Medulla oblongata (tissue), 1 donor: ENCODE results near the gene ZG16.
A peak's percentile ranks its signal among the peaks of the same experiment; 100 is the strongest.
"Not testable (repeated sequence)": the region's sequence is repeated elsewhere in the genome, so short reads cannot be mapped to it uniquely, and the experiment has no call there.

Experiments used
- DNase-seq: peaks from one replicate; pipeline ENCODE4 v3.0.0-alpha.2; 2015; ENCODE audit errors: extremely low spot score

Gene ZG16, protein sequence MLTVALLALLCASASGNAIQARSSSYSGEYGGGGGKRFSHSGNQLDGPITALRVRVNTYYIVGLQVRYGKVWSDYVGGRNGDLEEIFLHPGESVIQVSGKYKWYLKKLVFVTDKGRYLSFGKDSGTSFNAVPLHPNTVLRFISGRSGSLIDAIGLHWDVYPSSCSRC

DNA sequence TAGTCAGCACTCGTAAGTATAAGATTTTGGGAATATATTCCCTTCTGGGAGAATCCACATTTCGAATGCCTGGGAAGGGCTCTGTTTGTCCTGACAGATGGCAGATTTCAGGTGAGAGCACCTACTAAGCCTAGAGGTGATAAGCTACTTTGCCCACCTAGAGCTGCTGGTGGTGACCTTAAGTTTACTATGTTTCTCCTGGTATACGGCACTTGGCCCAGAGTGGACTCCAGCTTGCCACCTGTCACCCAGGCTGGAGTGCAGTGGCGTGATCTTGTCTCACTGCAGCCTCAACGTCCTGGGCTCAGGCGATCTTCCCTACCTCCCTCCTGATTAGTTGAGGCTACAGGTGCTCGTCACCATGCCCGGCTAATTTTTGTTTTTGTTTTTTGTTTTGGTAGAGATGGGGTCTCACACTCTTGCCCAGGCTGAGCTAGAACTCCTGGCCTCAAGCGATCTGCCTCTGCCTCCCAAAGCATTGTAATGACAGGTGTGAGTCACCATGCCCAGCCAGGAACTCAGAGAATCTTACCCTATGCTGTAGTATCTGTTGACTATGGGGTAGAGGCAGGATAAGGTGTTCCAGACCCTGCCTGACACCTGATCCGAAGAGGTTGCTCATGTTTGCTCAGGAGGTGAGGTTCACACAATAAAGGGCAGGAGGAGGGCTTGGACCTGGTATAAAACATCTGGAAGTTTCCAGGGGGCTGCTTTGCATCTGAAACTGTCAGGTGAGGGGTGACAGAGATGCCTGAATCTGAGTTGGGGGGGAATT lies at the start of gene ZG16:
TSS of gene ZG16 (plus strand) at position 681 of the 775 bp plus-strand sequence. CDS start 1,011 bp downstream, outside the sequence.
- no peak for DNase-seq

GRCh38 chr16:29729116-29729521 lies 48.9 kb upstream of the ZG16 start:
- DNase-seq, result peak; percentile 41

DNA sequence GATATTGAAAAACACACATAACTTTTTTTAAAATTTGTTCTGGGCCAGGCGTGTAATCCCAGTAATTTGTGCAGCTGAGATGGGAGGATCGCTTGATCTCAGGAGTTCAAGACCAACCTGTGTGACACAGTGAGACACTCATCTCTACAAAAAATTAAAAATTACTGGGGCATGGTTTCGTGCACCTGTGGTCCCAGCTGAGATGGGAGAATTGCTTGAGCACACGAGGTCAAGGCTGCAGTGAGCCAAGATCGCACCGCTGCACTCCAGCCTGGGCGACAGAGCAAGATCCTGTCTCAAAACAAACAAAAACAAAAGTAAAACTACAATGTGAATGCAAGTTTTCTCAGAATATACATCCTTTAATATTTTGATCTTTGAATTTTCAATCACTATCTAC lies 47.4 kb upstream of the ZG16 start:
- no peak for DNase-seq

- not testable (repeated sequence) for DNase-seq
Observed at GRCh38 chr16:29731768-29732601, 46.1 kb upstream of the ZG16 start.

DNA sequence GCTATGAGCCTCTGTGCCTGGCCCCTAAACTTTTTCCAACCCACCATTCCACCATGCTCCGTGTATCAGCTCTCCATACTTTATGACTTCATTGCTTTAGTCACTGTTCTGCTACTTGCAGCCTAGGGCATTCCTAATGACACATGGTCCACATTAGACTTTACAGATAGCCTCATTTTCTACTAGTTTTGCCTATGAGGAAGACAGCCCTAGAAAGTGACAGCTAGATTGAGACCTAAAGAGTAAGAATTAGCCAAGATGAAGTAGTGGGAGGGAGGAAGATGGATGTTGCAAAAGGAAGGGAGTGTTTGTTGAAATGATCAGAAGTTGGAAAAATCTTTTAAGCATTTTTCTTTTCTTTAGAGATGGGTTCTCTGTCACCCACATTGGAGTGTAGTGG lies 43.3 kb upstream of the ZG16 start:
- DNase-seq, result no peak

DNA sequence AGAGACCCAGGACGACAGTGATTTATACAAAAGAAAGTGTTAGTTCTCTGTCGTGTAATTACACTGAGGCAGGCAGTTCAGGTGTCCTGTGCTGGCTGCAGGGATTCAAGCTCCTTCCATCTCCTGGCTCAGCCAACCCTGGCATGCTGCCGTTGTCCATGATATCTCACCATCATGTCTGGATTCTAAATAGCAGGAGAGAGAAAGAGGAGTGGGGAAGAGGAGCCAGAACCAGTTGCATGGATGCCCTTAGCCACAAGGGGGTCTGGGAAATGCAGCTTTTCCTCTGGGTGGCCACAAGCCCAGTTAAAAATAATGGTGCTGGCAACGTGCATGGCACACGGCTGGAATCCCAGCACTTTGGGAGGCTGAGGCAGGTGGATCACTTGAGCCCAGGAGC lies 41.9 kb upstream of the ZG16 start:
- DNase-seq, result no peak

DNA sequence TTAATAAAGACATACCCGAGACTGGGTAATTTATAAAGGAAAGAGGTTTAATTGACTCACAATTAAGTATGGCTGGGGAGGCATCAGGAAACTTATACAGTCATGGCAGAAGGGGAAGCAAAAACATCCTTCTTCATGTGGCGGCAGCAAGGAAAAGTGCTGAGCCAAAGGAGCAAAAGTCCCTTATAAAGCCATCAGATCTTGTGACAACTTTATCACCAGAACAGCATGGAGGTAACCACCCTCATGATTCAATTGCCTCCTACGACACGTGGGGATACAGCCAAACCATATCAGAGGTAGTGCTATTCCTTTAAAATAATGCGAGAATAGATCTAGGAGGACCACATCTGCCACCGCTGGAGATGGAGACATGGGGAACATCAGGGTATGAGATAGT lies 41.3 kb upstream of the ZG16 start:
- no peak for DNase-seq

GRCh38 chr16:29737713-29738112 lies 40.3 kb upstream of the ZG16 start:
- no peak for DNase-seq

- no peak for DNase-seq
Observed at GRCh38 chr16:29738514-29738913, 39.5 kb upstream of the ZG16 start.

DNA sequence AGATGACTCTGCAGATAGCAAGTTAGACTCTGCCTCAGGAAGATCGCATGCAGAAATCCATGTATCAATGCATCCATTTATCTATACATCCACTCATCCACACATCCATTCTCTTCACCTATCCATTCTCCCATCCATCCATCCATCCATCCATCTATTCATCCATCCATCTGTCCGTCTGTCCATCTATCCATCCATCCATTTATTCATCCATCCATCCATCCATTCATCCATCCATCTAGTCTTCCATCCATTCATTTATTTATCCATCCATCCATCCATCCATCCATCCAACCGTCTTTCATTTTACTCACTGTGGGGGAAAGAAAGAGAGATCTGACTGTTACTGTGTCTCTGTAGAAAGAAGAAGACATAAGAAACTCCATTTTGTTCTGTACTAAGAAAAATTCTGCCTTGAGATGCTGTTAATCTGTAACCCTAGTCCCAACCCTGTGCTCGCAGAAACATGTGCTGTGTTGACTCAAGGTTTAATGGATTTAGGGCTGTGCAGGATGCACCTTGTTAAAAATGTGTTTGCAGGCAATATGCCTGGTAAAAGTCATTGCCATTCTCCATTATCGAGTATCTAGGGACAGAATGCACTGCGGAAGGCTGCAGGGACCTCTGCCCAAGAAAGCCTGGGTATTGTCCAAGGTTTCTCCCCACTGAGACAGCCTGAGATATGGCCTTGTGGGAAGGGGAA lies 38.0 kb upstream of the ZG16 start:
- not testable (repeated sequence) for DNase-seq

- DNase-seq, result not testable (repeated sequence)
Observed at GRCh38 chr16:29740630-29741015, 37.4 kb upstream of the ZG16 start.

- DNase-seq, result no peak
Observed at GRCh38 chr16:29742683-29743275, 35.3 kb upstream of the ZG16 start.

DNA sequence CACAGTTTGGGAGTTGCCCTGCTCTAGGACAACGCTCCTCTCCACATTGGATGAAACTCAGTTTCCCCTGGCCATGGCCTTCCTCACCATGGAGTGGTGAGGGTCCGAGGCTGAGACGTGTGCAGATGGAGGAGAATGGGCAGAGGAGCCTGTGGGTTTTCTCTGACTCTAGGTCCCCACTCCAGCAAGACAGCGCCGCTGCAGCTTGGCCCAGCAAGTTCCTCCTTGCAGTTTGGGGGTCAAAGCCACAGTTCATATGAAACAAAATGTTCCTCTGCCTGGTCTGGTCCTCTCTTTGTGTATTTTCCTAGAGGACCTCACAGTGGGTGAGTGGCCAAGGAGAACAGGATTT lies 34.6 kb upstream of the ZG16 start:
- DNase-seq, result no peak

GRCh38 chr16:29743827-29744531 lies 34.1 kb upstream of the ZG16 start:
- no peak for DNase-seq

GRCh38 chr16:29744541-29745101 lies 33.4 kb upstream of the ZG16 start:
- DNase-seq, result no peak

GRCh38 chr16:29745121-29745852 lies 32.8 kb upstream of the ZG16 start:
- peak; percentile 18 for DNase-seq

- DNase-seq, result peak; percentile 66
Observed at GRCh38 chr16:29745853-29746345, 32.2 kb upstream of the ZG16 start, which contains the start of gene C16orf54. Gene C16orf54 (minus strand): TSS chr16:29745990. CDS start chr16:29744951, 1,039 bp downstream.

DNA sequence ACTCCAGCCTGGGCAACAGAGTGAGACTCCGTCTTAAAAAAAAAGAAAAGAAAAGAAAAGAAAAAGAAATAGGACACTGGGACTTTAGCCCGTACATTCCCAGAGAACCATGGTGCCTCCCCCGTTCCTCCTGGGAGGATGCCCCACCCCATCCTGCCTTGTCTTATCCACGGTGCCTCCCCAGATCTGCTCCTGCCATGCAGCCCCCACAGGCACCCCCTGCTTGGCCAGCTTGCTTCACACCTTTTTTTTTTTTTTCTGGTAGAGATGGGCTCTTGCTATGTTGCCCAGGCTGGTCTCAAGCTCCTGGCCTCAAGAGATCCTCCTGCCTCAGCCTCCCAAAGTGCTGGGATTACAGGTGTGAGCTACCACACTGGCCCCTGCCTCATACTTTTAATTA lies 31.5 kb upstream of the ZG16 start:
- DNase-seq, result not testable (repeated sequence)

DNA sequence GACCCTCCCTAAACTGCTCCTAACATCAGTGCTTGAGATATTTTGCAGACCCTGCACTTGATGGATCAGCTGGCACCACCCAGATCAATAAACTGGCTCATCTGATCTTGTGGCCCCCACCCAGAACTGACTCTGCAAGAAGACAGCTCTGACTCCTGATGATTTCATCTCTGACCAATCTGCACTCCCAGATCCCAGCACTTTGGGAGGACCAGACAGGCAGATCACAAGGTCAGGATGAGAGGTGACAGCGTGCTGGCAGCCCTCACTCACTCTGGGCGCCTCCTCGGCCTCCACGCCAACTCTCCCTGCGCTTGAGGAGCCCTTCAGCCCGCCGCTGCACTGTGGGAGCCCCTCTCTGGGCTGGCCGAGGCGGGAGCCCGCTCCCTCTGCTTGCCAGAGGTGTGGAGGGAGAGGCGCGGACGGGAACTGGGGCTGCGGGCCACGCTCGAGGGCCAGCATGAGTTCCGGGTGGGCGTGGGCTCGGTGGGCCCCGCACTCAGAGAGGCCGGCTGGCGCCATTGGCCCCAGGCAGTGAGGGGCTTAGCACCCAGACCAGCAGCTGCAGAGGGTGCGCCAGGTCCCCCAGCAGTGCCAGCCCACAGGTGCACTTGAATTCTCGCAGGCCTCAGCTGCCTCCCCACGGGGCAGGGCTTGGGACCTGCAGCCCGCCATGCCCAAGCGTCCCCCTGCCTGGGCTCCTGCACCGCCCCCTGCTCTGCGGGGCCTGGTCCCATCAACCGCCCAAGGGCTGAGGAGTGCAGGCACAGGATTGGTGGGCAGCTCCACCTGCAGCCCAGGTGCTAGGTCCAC lies 29.9 kb upstream of the ZG16 start:
- no peak for DNase-seq
